ENCODE data around the gene PDGFC.

DNA sequence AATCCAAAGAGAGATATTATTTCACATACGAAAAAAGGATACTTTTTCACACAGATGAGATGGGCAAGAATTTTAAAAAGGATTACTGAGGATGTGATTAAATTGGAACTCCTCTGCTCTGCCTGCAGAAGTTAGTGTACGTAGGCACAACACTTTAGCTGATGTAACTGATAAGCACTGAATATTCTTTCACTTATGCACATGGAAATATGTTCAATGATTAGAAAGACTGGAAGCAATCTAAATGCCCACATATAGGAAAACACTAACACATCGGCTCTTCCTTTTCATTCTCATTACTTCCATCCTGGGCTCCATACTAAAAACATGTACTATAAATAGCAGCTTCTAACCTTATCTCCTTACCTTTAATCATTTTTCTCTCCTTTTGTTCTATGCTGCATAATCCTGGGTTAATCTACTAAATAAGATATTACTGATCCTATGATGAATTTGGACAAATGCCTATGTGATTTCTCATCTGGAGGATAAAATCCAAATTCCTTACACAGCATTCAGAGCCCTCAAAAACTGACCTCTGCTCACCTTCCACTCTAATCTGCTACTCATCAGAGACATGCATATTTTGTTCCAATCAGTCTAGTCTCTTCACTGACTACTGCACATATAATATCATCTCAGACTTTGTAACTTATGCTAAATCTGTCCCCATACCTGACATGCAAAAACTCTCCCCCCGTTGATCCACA, 197.8 kb downstream of the PDGFC start:
- no peak for TF ChIP-seq FOXA1 (IDR thresholded peaks at IDR 0.05)
- TF ChIP-seq, protein P1, sequence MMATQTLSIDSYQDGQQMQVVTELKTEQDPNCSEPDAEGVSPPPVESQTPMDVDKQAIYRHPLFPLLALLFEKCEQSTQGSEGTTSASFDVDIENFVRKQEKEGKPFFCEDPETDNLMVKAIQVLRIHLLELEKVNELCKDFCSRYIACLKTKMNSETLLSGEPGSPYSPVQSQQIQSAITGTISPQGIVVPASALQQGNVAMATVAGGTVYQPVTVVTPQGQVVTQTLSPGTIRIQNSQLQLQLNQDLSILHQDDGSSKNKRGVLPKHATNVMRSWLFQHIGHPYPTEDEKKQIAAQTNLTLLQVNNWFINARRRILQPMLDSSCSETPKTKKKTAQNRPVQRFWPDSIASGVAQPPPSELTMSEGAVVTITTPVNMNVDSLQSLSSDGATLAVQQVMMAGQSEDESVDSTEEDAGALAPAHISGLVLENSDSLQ (IDR thresholded peaks at IDR 0.05), result no peak
- TF ChIP-seq TARDBP (IDR thresholded peaks at IDR 0.05), result no peak
- no peak for TF ChIP-seq ZNF384 (IDR thresholded peaks at IDR 0.05)
- TF ChIP-seq NFRKB (IDR thresholded peaks at IDR 0.05), result no peak
- no peak for TF ChIP-seq ARNT (IDR thresholded peaks at IDR 0.05)
- TF ChIP-seq BHLHE40 (IDR thresholded peaks at IDR 0.05; ENCODE audit: borderline replicate concordance), result no peak

Measured in HEK293T (cell line).